ENCODE data around the gene RYR2. TPM values are rescaled to one million over a fixed set of nuclear protein-coding genes. Genes with fewer than 3 reads are reported as not detected.

Gene RYR2
- total RNA-seq, 1 donor from 2014 or later = 8.7 TPM

GRCh38 chr1:237205400-237206064, 163.5 kb downstream of the RYR2 start:
- intact Hi-C loops (cut with micrococcal nuclease) = no loop called here
- Mint-ChIP-seq H3K36me3 (ENCODE audit: low read depth) (no peaks in the 10 kb centered on the region), H3K9me3 (no peaks in the 10 kb centered on the region), H3K4me3 (ENCODE audit: low read depth) (no peak overlapping the region), H3K4me1 (ENCODE audit: low read depth) (no peaks in the 10 kb centered on the region), H3K27me3 (ENCODE audit: low read depth) (no peaks in the 10 kb centered on the region), H3K27ac (no peak overlapping the region)
- no peak for DNase-seq (ENCODE audit: low spot score)

- no peaks in the 10 kb centered on the region for H3K9me3 Mint-ChIP-seq
- no peaks in the 10 kb centered on the region for H3K36me3 Mint-ChIP-seq (ENCODE audit: low read depth)
- H3K27ac Mint-ChIP-seq = no peak overlapping the region
- no peaks in the 10 kb centered on the region for H3K4me1 Mint-ChIP-seq (ENCODE audit: low read depth)
- intact Hi-C loops (cut with micrococcal nuclease) = no loop called here
- H3K27me3 Mint-ChIP-seq (ENCODE audit: low read depth) = no peaks in the 10 kb centered on the region
- DNase-seq (ENCODE audit: low spot score) = no peak
- H3K4me3 Mint-ChIP-seq (ENCODE audit: low read depth) = no peak overlapping the region
Measured at GRCh38 chr1:237206065-237206414, 164.1 kb downstream of the RYR2 start.

GRCh38 chr1:237211031-237211430, 169.0 kb downstream of the RYR2 start:
- peaks cover 5% of the 10 kb centered on the region for H3K27me3 Mint-ChIP-seq (ENCODE audit: low read depth)
- no peak overlapping the region for H3K4me3 Mint-ChIP-seq (ENCODE audit: low read depth)
- no peaks in the 10 kb centered on the region for H3K9me3 Mint-ChIP-seq
- intact Hi-C loops (cut with micrococcal nuclease) = no loop called here
- H3K4me1 Mint-ChIP-seq (ENCODE audit: low read depth) = no peaks in the 10 kb centered on the region
- no peak overlapping the region for H3K27ac Mint-ChIP-seq
- DNase-seq (ENCODE audit: low spot score) = no peak
- no peaks in the 10 kb centered on the region for H3K36me3 Mint-ChIP-seq (ENCODE audit: low read depth)

- Mint-ChIP-seq H3K4me3 (ENCODE audit: low read depth) (no peak overlapping the region), H3K27me3 (ENCODE audit: low read depth) (peaks cover 5% of the 10 kb centered on the region), H3K9me3 (no peaks in the 10 kb centered on the region), H3K36me3 (ENCODE audit: low read depth) (no peaks in the 10 kb centered on the region), H3K27ac (no peak overlapping the region), H3K4me1 (ENCODE audit: low read depth) (no peaks in the 10 kb centered on the region)
- DNase-seq (ENCODE audit: low spot score) = no peak
- intact Hi-C loops (cut with micrococcal nuclease) = no loop called here
Measured at GRCh38 chr1:237211540-237211939, 169.6 kb downstream of the RYR2 start.

- Mint-ChIP-seq H3K9me3 (no peaks in the 10 kb centered on the region), H3K36me3 (ENCODE audit: low read depth) (no peaks in the 10 kb centered on the region), H3K27ac (no peak overlapping the region), H3K4me1 (ENCODE audit: low read depth) (no peaks in the 10 kb centered on the region), H3K4me3 (ENCODE audit: low read depth) (no peak overlapping the region), H3K27me3 (ENCODE audit: low read depth) (peaks cover 6% of the 10 kb centered on the region)
- DNase-seq (ENCODE audit: low spot score) = no peak
- intact Hi-C loops (cut with micrococcal nuclease) = no loop called here
Measured at GRCh38 chr1:237219751-237220642, 178.0 kb downstream of the RYR2 start.

- Mint-ChIP-seq H3K4me3 (ENCODE audit: low read depth) (no peak overlapping the region), H3K36me3 (ENCODE audit: low read depth) (no peaks in the 10 kb centered on the region), H3K27ac (no peak overlapping the region), H3K9me3 (no peaks in the 10 kb centered on the region), H3K4me1 (ENCODE audit: low read depth) (peaks cover 5% of the 10 kb centered on the region), H3K27me3 (ENCODE audit: low read depth) (peaks cover 3% of the 10 kb centered on the region)
- intact Hi-C loops (cut with micrococcal nuclease) = no loop called here
- no peak for DNase-seq (ENCODE audit: low spot score)
Measured at GRCh38 chr1:237223419-237223818, 181.4 kb downstream of the RYR2 start.

GRCh38 chr1:237226177-237226944, 184.4 kb downstream of the RYR2 start:
- Mint-ChIP-seq H3K4me1 (ENCODE audit: low read depth) (peaks cover 11% of the 10 kb centered on the region), H3K4me3 (ENCODE audit: low read depth) (no peak overlapping the region), H3K36me3 (ENCODE audit: low read depth) (no peaks in the 10 kb centered on the region), H3K27me3 (ENCODE audit: low read depth) (no peaks in the 10 kb centered on the region), H3K9me3 (no peaks in the 10 kb centered on the region), H3K27ac (no peak overlapping the region)
- no peak for DNase-seq (ENCODE audit: low spot score)
- intact Hi-C loops (cut with micrococcal nuclease) = no loop called here

GRCh38 chr1:237227476-237227875, 185.5 kb downstream of the RYR2 start:
- intact Hi-C loops (cut with micrococcal nuclease) = no loop called here

GRCh38 chr1:237228421-237228820, 186.4 kb downstream of the RYR2 start:
- no peak overlapping the region for H3K27ac Mint-ChIP-seq
- peaks cover 11% of the 10 kb centered on the region for H3K4me1 Mint-ChIP-seq (ENCODE audit: low read depth)
- no peak for DNase-seq (ENCODE audit: low spot score)
- no peak overlapping the region for H3K4me3 Mint-ChIP-seq (ENCODE audit: low read depth)
- H3K36me3 Mint-ChIP-seq (ENCODE audit: low read depth) = no peaks in the 10 kb centered on the region
- peaks cover 6% of the 10 kb centered on the region for H3K27me3 Mint-ChIP-seq (ENCODE audit: low read depth)
- intact Hi-C loops (cut with micrococcal nuclease) = loop anchor here (2.0 kb wide), 1 partner anchor 20 kb away; no protein-coding TSS in a partner anchor
- H3K9me3 Mint-ChIP-seq = no peaks in the 10 kb centered on the region

More at GRCh38 chr1:237227476-237227875, 185.5 kb downstream of the RYR2 start:
- DNase-seq (ENCODE audit: low spot score) = no peak
- Mint-ChIP-seq H3K4me1 (ENCODE audit: low read depth) (peaks cover 11% of the 10 kb centered on the region), H3K36me3 (ENCODE audit: low read depth) (no peaks in the 10 kb centered on the region), H3K4me3 (ENCODE audit: low read depth) (no peak overlapping the region), H3K9me3 (no peaks in the 10 kb centered on the region), H3K27me3 (ENCODE audit: low read depth) (peaks cover 1% of the 10 kb centered on the region), H3K27ac (no peak overlapping the region)

GRCh38 chr1:237229333-237229732, 187.3 kb downstream of the RYR2 start:
- intact Hi-C loops (cut with micrococcal nuclease) = loop anchor here (2.0 kb wide), 1 partner anchor 19 kb away; no protein-coding TSS in a partner anchor
- Mint-ChIP-seq H3K27me3 (ENCODE audit: low read depth) (peaks cover 7% of the 10 kb centered on the region), H3K4me1 (ENCODE audit: low read depth) (peaks cover 11% of the 10 kb centered on the region), H3K36me3 (ENCODE audit: low read depth) (no peaks in the 10 kb centered on the region), H3K4me3 (ENCODE audit: low read depth) (no peak overlapping the region), H3K9me3 (no peaks in the 10 kb centered on the region), H3K27ac (no peak overlapping the region)
- no peak for DNase-seq (ENCODE audit: low spot score)

GRCh38 chr1:237232501-237232900, 190.5 kb downstream of the RYR2 start:
- H3K27ac Mint-ChIP-seq = no peak overlapping the region
- H3K27me3 Mint-ChIP-seq (ENCODE audit: low read depth) = peaks cover 12% of the 10 kb centered on the region
- DNase-seq (ENCODE audit: low spot score) = no peak
- no peaks in the 10 kb centered on the region for H3K36me3 Mint-ChIP-seq (ENCODE audit: low read depth)
- no peak overlapping the region for H3K4me3 Mint-ChIP-seq (ENCODE audit: low read depth)
- intact Hi-C loops (cut with micrococcal nuclease) = no loop called here
- no peaks in the 10 kb centered on the region for H3K9me3 Mint-ChIP-seq
- H3K4me1 Mint-ChIP-seq (ENCODE audit: low read depth) = peaks cover 11% of the 10 kb centered on the region

GRCh38 chr1:237235091-237235490, 193.1 kb downstream of the RYR2 start:
- Mint-ChIP-seq H3K27me3 (ENCODE audit: low read depth) (peaks cover 15% of the 10 kb centered on the region), H3K36me3 (ENCODE audit: low read depth) (no peaks in the 10 kb centered on the region), H3K4me3 (ENCODE audit: low read depth) (no peak overlapping the region), H3K27ac (no peak overlapping the region), H3K4me1 (ENCODE audit: low read depth) (no peaks in the 10 kb centered on the region), H3K9me3 (no peaks in the 10 kb centered on the region)
- DNase-seq (ENCODE audit: low spot score) = no peak
- intact Hi-C loops (cut with micrococcal nuclease) = no loop called here

Measured in activated T-helper 2 cell treated with anti-CD3 and anti-CD28 coated beads, Interferon-gamma antibody, Interleukin-2, Interleukin-4, amounts not matched to agents 10 μg/mL and 5 μg/mL and 100 μg/mL, durations not matched to agents 14 hours and 24 hours and 36 hours (primary cell).